GM21576 (cell line): Measurements from ENCODE around the gene PIK3C2G.
"Not testable (repeated sequence)": the region's sequence is repeated elsewhere in the genome, so short reads cannot be mapped to it uniquely, and the experiment has no call there.

Experiments used
- ATAC-seq: cut with Tn5 transposase; IDR thresholded peaks from one replicate; pipeline ENCODE4 v1.9.1; 2021; ENCODE audit warnings: mild to moderate bottlenecking, moderate library complexity; ENCODE audit not compliant: unreplicated experiment

Gene PIK3C2G

DNA sequence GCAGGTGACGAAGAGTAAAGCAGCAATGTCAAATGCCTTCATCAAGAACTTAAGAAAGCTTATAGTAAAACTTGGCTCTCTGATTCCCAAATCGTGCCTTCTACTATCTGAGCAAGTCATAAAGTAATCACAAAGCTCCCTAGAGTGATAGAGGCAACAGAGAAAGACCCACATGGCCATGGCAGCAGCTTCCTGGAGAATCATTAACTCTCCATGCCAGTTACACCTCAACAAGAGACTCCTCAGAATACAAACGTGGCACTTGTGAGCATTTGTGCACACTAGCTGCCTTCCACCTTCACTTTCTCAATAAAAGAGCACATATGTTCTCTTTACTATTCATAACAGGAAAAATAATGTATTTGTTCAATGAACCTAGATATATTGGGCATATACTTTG is 428.5 kb downstream of the PIK3C2G start:
- no peak for ATAC-seq

DNA sequence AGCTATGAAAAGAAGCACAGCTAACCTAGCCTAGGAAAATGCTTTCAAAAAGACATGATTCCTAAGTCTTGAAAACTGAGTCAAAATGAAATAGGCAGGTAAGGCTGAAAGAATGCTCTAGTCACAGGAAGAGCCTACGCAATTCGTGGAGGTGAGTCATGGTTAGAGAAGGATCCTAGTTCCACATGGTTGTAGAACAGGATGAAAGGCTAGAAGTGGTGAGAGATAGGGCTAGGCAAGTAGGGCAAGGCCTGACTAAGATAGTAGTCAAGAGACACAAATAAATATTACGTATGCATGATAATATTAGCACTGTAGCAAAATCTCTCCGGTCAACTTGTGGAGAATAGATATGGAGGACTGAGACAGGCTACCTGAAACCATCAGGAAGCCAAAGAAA is 429.3 kb downstream of the PIK3C2G start:
- no peak for ATAC-seq

DNA sequence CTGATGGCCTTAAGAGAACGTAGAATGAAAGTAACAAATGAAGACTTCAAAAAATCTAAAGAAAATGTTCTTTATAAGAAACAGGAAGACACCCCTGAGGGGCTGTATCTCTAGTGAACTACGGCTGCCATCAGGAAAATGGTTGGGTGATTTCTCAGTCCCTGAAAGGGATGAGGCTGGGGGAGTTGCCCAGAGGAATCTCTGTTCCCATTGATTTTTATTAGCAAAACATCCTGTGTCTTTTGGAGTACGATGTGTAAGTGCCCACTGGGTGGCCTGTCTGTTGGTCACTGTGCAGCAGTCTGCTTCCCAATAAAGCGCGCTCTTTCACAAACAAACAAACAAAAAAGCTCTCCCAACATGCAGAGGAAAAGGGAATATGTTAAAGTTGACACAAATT is 432.7 kb downstream of the PIK3C2G start:
- not testable (repeated sequence) for ATAC-seq

DNA sequence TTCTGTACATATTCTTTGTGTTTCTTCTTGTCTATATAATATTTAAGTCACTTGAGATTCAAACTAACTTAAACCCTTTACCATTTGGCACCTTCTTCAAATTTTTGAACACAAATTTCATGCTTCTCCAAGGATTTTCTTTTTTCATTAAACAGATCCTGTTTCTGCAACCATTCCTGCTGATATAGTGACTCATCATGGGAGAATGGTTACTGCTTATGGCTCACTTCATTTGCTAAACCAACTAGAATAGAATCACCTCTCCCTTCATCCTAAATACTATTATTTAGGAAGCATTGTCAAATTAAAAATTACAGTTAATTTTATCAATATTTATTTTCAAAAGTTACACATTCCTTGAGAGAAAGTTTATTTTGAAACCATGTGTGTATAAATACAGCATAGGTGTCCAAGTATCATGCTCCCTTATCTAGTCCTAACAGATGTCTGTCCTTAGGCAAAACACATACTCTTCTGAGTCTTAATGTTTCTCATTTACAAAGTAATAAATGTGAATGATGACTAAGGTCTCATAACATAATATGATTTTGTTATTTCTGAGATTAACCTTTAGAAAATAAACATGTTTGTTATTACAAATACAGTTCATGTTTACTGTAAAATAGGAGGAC is 435.8 kb downstream of the PIK3C2G start:
- ATAC-seq, result no peak
